ENCODE results near the gene ATP13A3. TPM values are rescaled to one million over a fixed set of nuclear protein-coding genes. Genes with fewer than 3 reads are reported as not detected.

Gene ATP13A3
- total and polyA plus RNA-seq, 4 donors = 38.2 to 149 (median 97.2) TPM

DNA sequence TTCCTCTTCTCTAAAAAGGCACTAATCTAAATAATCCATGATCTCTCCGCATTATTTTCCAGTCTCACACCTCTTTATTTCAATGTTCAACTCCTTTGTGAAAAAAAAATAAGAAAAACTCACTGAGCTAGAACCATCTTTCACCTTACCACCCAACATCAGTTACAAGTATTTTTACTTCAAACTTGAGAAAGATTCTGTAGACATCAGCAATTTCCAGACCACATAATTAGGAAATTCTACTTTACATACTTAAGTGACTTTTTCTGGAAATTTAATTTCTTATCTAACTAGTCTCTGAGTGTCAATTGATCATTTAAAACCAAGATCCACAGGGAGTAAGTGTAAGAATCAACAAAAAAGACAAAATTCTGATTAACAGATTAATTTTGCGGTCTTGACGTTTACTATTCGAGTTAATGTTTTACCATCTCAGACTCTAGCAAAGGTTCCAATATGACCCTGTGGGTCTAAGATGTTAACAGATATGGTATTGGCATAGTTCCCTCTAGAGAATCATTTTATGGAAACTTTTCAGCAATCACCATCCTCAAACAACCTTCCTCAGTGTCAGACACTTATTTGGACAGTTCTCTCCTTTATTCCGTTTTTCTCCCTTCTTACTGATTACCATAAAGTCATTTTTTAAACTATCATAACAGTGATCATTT is 5.1 kb downstream of the ATP13A3 start:
- DNase-seq (ENCODE audit: low read depth in 4 of 6, low spot score in 6 of 6) = no peak
- Histone ChIP-seq H3K4me1 (ENCODE audit: control insufficient read depth, insufficient read depth, low read length) (peaks cover 4% of the 10 kb centered on the region), H3K9me3 (ENCODE audit: control insufficient read depth, insufficient read depth, low read length) (no peaks in the 10 kb centered on the region), H3K27me3 (ENCODE audit: control insufficient read depth, insufficient read depth, low read length) (no peaks in the 10 kb centered on the region), H3K36me3 (ENCODE audit: control insufficient read depth, insufficient read depth, low read length) (no peaks in the 10 kb centered on the region), H3K4me3 (ENCODE audit: low read depth, low read length) (no peak overlapping the region), H3K27ac (ENCODE audit: low read depth, low read length) (no peak overlapping the region)
- WGBS (ENCODE audit: insufficient coverage) = 92% methylated on average over 2 of the region's 5 CpGs

DNA sequence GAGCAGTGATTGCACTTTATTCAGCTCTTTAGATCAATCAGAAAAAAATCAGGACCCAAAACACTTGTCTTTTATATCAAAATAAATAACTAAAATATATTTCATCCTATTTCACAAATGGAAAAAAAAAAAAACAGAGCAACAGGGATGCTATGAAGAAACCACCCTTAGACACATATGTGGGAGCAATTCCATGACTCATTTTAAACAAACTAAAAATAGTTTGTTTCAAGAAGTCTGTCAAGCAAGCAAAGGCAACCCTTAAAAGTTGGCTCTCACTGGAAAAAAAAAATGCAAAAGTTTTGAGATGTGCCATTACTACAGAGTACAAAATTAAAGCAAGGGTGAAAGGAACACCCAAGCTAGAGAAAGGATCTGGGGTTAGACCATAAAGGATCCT is 5.7 kb downstream of the ATP13A3 start:
- no peaks in the 10 kb centered on the region for H3K9me3 ChIP-seq (ENCODE audit: control insufficient read depth, insufficient read depth, low read length)
- no peak for DNase-seq (ENCODE audit: low read depth in 4 of 6, low spot score in 6 of 6)
- H3K27me3 ChIP-seq (ENCODE audit: control insufficient read depth, insufficient read depth, low read length) = no peaks in the 10 kb centered on the region
- H3K4me1 ChIP-seq (ENCODE audit: control insufficient read depth, insufficient read depth, low read length) = peaks cover 4% of the 10 kb centered on the region
- no peaks in the 10 kb centered on the region for H3K36me3 ChIP-seq (ENCODE audit: control insufficient read depth, insufficient read depth, low read length)
- no peak overlapping the region for H3K27ac ChIP-seq (ENCODE audit: low read depth, low read length)
- no peak overlapping the region for H3K4me3 ChIP-seq (ENCODE audit: low read depth, low read length)

DNA sequence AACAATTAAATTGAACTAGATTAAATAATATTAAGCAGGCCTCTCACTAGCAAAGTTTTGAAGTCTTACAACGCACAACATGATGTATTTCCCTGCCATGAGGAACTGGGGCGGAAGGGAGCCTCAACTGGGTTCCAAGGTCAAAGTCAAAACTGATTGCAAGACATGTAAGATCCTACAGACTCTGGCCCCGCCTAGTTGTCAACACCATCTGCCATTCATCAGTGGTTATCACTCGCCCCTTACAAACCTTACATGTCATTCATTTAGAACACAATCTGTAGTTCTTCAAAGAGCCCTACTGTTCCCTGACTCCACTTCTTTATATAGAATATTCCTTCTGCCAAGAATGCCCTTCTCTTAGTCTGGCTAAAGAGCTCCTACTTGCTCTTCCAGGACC is 10.0 kb downstream of the ATP13A3 start:
- WGBS (ENCODE audit: insufficient coverage) = 87% methylated on average over 4 of the region's 4 CpGs
- Histone ChIP-seq H3K4me3 (ENCODE audit: low read depth, low read length) (no peak overlapping the region), H3K9me3 (ENCODE audit: control insufficient read depth, insufficient read depth, low read length) (no peaks in the 10 kb centered on the region), H3K27ac (ENCODE audit: low read depth, low read length) (no peak overlapping the region), H3K27me3 (ENCODE audit: control insufficient read depth, insufficient read depth, low read length) (no peaks in the 10 kb centered on the region), H3K4me1 (ENCODE audit: control insufficient read depth, insufficient read depth, low read length) (no peaks in the 10 kb centered on the region), H3K36me3 (ENCODE audit: control insufficient read depth, insufficient read depth, low read length) (no peaks in the 10 kb centered on the region)
- no peak for DNase-seq (ENCODE audit: low read depth in 4 of 6, low spot score in 6 of 6)

DNA sequence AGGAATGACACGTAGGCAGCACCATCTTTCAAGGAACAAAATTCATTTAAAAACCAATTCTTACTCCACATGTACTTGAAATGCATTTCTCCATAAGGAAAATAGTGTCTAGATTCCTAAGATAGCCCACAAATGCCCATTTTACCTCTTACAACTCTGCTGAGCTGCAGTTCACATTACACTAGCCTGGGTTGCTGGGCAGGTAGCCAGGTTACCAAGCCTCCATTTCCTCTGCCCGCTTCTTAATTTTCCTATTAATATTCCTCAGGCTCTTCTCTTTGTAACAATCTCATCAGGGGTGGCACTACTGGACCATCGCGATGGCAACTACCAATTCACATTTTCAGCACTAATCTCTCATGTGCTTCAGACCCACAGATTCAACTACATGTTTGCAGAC is 10.8 kb downstream of the ATP13A3 start:
- peak in 1 of 6 donors; percentile 26 for DNase-seq (ENCODE audit: low read depth in 4 of 6, low spot score in 6 of 6)
- Histone ChIP-seq H3K4me1 (ENCODE audit: control insufficient read depth, insufficient read depth, low read length) (no peaks in the 10 kb centered on the region), H3K9me3 (ENCODE audit: control insufficient read depth, insufficient read depth, low read length) (no peaks in the 10 kb centered on the region), H3K27ac (ENCODE audit: low read depth, low read length) (no peak overlapping the region), H3K4me3 (ENCODE audit: low read depth, low read length) (no peak overlapping the region), H3K27me3 (ENCODE audit: control insufficient read depth, insufficient read depth, low read length) (no peaks in the 10 kb centered on the region), H3K36me3 (ENCODE audit: control insufficient read depth, insufficient read depth, low read length) (no peaks in the 10 kb centered on the region)
- WGBS (ENCODE audit: insufficient coverage) = 48% methylated on average over 4 of the region's 4 CpGs

DNA sequence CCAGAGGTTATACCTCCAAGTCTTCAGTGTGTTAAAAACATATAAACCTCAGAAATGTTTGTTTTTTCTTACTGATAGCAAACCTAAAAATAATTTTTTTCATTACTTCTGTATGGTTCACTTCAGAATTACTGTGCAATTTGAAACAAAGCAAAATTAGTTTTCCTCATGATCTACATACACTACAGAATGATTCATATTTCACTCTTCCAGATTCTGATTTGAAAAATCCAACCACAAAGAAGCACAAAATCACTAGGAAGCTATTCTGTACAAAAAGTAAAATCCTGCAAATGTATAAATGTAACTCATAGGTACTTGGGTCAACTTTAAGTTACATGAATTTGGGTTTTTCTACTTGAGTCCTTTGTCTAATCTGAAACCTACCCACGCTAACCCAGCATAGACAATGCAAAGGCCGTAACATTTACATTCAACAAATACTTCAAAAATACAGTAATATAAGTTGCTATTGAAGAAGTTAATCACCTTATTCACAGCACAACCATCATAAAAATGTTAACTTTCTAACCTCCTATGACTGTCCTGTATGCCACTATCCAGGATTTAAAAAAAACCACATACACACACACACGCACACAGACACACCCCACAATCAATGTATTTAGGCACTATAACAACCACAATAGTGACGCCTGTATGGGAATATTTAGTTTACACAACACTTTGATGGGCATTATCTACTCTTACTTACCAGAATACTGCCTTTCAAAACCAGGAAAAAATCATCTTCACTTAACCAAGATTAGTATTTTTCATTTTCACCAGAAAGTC is 11.5 kb downstream of the ATP13A3 start:
- Histone ChIP-seq H3K9me3 (ENCODE audit: control insufficient read depth, insufficient read depth, low read length) (no peaks in the 10 kb centered on the region), H3K36me3 (ENCODE audit: control insufficient read depth, insufficient read depth, low read length) (no peaks in the 10 kb centered on the region), H3K27me3 (ENCODE audit: control insufficient read depth, insufficient read depth, low read length) (no peaks in the 10 kb centered on the region), H3K27ac (ENCODE audit: low read depth, low read length) (no peak overlapping the region), H3K4me3 (ENCODE audit: low read depth, low read length) (no peak overlapping the region), H3K4me1 (ENCODE audit: control insufficient read depth, insufficient read depth, low read length) (no peaks in the 10 kb centered on the region)
- no peak for DNase-seq (ENCODE audit: low read depth in 4 of 6, low spot score in 6 of 6)
- WGBS (ENCODE audit: insufficient coverage) = 100% methylated on average over 2 of the region's 4 CpGs

DNA sequence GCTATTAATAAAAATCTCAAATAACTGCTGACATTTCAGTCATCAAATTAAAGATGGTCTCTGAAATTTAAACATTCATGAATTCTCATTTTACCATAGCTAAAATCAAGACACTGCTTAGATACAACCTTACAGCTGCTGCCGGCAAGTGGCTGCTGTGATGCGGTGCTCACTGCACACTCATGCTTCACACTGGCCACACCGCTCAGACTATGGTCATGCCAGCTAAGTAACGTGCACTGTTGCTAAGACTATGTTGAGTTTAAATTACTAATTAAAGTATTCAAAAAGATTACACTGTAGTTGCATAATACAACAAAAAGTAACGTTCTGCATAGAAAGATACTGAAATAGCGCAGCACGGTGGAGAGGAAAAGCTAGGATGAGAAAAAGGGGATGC is 12.1 kb downstream of the ATP13A3 start:
- Histone ChIP-seq H3K36me3 (ENCODE audit: control insufficient read depth, insufficient read depth, low read length) (no peaks in the 10 kb centered on the region), H3K27me3 (ENCODE audit: control insufficient read depth, insufficient read depth, low read length) (no peaks in the 10 kb centered on the region), H3K4me3 (ENCODE audit: low read depth, low read length) (no peak overlapping the region), H3K9me3 (ENCODE audit: control insufficient read depth, insufficient read depth, low read length) (no peaks in the 10 kb centered on the region), H3K27ac (ENCODE audit: low read depth, low read length) (no peak overlapping the region), H3K4me1 (ENCODE audit: control insufficient read depth, insufficient read depth, low read length) (no peaks in the 10 kb centered on the region)
- whole genome bisulfite sequencing (ENCODE audit: insufficient coverage) = 50% methylated on average over 2 of the region's 7 CpGs
- no peak for DNase-seq (ENCODE audit: low read depth in 4 of 6, low spot score in 6 of 6)

DNA sequence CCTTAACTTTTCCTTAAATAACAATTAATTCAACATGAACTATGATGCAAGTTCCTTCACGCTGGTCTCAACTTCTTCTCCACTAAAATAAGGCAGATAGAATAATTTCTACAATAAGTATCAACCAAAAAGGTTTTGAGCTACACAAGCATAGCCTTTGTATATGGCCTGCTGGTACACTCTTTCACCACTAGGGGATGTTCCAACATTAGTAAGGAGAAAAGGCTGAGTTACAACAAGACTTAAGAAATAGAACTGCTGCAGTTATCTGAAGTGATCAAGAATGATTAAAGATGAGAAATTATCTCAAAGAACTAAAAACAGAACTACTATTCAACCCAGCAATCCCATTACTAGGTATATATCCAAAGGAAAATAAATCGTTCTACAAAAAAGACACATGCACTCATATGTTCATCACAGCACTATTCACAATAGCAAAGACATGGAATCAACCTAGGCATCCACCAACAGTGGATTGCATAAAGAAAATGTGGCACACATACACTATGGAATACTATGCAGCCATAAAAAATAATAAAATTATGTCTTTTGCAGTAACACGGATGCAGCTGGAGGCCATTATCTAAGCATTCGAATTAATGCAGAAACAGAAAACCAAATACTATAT is 14.4 kb downstream of the ATP13A3 start:
- H3K27me3 ChIP-seq (ENCODE audit: control insufficient read depth, insufficient read depth, low read length) = no peaks in the 10 kb centered on the region
- H3K4me1 ChIP-seq (ENCODE audit: control insufficient read depth, insufficient read depth, low read length) = no peaks in the 10 kb centered on the region
- DNase-seq (ENCODE audit: low read depth in 4 of 6, low spot score in 6 of 6) = peak in 4 of 6 donors; percentile 33 to 83 (median 59)

DNA sequence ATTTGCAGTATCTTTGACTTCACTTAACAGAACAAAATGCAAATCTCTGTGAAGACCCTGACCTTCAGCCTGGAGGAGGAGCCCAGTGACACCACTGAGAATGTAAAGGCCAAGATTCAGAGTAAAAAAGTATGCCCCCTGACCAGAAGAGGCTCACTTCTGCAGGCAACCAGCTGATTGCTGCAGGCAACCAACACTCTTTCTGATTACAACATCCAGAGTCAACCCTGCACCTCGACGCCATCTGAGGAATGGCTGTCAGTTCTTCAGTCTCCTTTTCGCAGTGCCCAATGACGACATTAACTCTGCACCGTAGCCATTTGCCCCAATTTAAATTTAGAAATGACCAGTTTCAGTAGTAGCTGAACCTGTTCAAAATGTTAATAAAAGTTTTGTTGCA is 14.9 kb downstream of the ATP13A3 start:
- no peaks in the 10 kb centered on the region for H3K9me3 ChIP-seq (ENCODE audit: control insufficient read depth, insufficient read depth, low read length)
- no peaks in the 10 kb centered on the region for H3K36me3 ChIP-seq (ENCODE audit: control insufficient read depth, insufficient read depth, low read length)
- H3K4me3 ChIP-seq (ENCODE audit: low read depth, low read length) = no peak overlapping the region
- DNase-seq (ENCODE audit: low read depth in 4 of 6, low spot score in 6 of 6) = no peak
- 73% methylated on average over 2 of the region's 5 CpGs for WGBS (ENCODE audit: insufficient coverage)
- no peaks in the 10 kb centered on the region for H3K27me3 ChIP-seq (ENCODE audit: control insufficient read depth, insufficient read depth, low read length)
- H3K4me1 ChIP-seq (ENCODE audit: control insufficient read depth, insufficient read depth, low read length) = no peaks in the 10 kb centered on the region
- no peak overlapping the region for H3K27ac ChIP-seq (ENCODE audit: low read depth, low read length)

More for the DNA sequence above, 14.4 kb downstream of the ATP13A3 start:
- no peaks in the 10 kb centered on the region for H3K9me3 ChIP-seq (ENCODE audit: control insufficient read depth, insufficient read depth, low read length)
- 100% methylated on average over 1 of the region's 4 CpGs for WGBS (ENCODE audit: insufficient coverage)
- no peak overlapping the region for H3K4me3 ChIP-seq (ENCODE audit: low read depth, low read length)
- no peaks in the 10 kb centered on the region for H3K36me3 ChIP-seq (ENCODE audit: control insufficient read depth, insufficient read depth, low read length)
- no peak overlapping the region for H3K27ac ChIP-seq (ENCODE audit: low read depth, low read length)

DNA sequence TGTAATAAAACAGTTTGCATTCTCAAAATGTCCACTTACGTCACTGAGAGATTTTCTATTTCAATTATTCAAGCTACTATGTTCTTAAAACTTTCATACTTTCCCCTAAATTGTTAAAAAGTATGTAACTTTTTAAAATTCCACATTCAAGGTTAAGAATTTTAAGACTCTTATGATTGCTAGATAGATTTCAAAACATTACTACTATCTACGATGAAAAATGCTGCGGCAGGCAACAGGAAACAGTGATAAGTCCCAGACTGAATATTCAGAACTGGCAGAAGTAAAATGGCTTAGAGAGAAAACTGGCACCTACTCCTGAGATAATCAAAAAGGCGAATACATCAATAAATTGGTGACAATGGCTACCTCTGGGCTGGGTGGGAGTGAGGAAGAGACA is 16.2 kb downstream of the ATP13A3 start:
- H3K4me3 ChIP-seq (ENCODE audit: low read depth, low read length) = no peak overlapping the region
- H3K4me1 ChIP-seq (ENCODE audit: control insufficient read depth, insufficient read depth, low read length) = no peaks in the 10 kb centered on the region
- no peak overlapping the region for H3K27ac ChIP-seq (ENCODE audit: low read depth, low read length)
- H3K36me3 ChIP-seq (ENCODE audit: control insufficient read depth, insufficient read depth, low read length) = no peaks in the 10 kb centered on the region
- WGBS (ENCODE audit: insufficient coverage) = no CpG with 5 or more reads among the region's 4 CpGs
- no peaks in the 10 kb centered on the region for H3K27me3 ChIP-seq (ENCODE audit: control insufficient read depth, insufficient read depth, low read length)
- H3K9me3 ChIP-seq (ENCODE audit: control insufficient read depth, insufficient read depth, low read length) = no peaks in the 10 kb centered on the region
- DNase-seq (ENCODE audit: low read depth in 4 of 6, low spot score in 6 of 6) = no peak

DNA sequence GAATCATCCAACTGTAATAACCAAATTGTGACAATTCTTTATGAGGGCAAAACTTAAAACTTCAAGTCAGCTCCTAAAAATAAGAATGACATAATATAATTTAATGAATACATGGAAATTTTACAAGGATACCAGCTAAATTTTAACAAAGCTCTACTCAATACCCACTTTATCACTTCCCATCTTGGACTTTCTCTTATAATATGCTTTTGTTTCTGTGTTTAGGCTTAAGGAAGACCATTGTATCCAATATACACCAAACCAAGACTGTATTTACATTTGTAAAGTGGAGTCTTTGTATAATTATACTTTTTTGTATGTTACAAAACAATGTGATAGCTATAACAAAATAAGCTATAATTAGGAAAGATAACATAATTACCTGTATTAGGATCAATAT is 16.8 kb downstream of the ATP13A3 start:
- Histone ChIP-seq H3K36me3 (ENCODE audit: control insufficient read depth, insufficient read depth, low read length) (no peaks in the 10 kb centered on the region), H3K4me3 (ENCODE audit: low read depth, low read length) (no peak overlapping the region), H3K27ac (ENCODE audit: low read depth, low read length) (no peak overlapping the region), H3K27me3 (ENCODE audit: control insufficient read depth, insufficient read depth, low read length) (no peaks in the 10 kb centered on the region), H3K4me1 (ENCODE audit: control insufficient read depth, insufficient read depth, low read length) (no peaks in the 10 kb centered on the region), H3K9me3 (ENCODE audit: control insufficient read depth, insufficient read depth, low read length) (no peaks in the 10 kb centered on the region)
- no peak for DNase-seq (ENCODE audit: low read depth in 4 of 6, low spot score in 6 of 6)
